GM12878 (cell line): ENCODE data around the gene STK38.

ENCODE experiments used
- ATF7 ChIP-seq: fragments of 450-650 bp; IDR thresholded peaks from 2 replicates; pipeline ENCODE4 v1.6.1; 2016; ENCODE audit warnings: low read depth, mild to moderate bottlenecking
- BRCA1 ChIP-seq: IDR thresholded peaks from 2 replicates; pipeline ENCODE4 v1.6.1; 2011; ENCODE audit warnings: low read depth, low read length, improper control_type of control experiment
- ELK1 ChIP-seq: IDR thresholded peaks from 2 replicates; pipeline ENCODE4 v1.6.1; 2012; ENCODE audit warnings: low read depth, low read length, improper control_type of control experiment
- EZH2 ChIP-seq: IDR thresholded peaks from 2 replicates; pipeline ENCODE4 v1.6.1; 2012; ENCODE audit warnings: low read depth, mild to moderate bottlenecking, control low read depth, inconsistent platforms, low read length, borderline replicate concordance; ENCODE audit not compliant: control insufficient read depth
- GATAD2B ChIP-seq: fragments of 450-650 bp; conservative IDR thresholded peaks from 2 replicates; pipeline ENCODE4 v1.6.1; 2017; ENCODE audit warnings: low read depth, mild to moderate bottlenecking, moderate library complexity
- JUNB ChIP-seq: IDR thresholded peaks from 2 replicates; pipeline ENCODE4 v1.6.1; 2016; ENCODE audit warnings: antibody characterized with exemption, mild to moderate bottlenecking
- POLR2AphosphoS5 ChIP-seq: IDR thresholded peaks from 2 replicates; pipeline ENCODE4 v1.6.1; 2011; ENCODE audit warnings: mild to moderate bottlenecking, low read length, inconsistent platforms
- POU2F2 ChIP-seq: IDR thresholded peaks from 3 replicates; pipeline ENCODE4 v1.6.1; 2011; ENCODE audit warnings: low read depth, mild to moderate bottlenecking, low read length, borderline replicate concordance
- RB1 ChIP-seq: fragments of 450-650 bp; formaldehyde crosslinking; IDR thresholded peaks from 2 replicates; pipeline ENCODE4 v1.6.1; 2017; ENCODE audit warnings: mild to moderate bottlenecking, borderline replicate concordance
- YY1 ChIP-seq: IDR thresholded peaks from 2 replicates; pipeline ENCODE4 v1.6.1; 2011; ENCODE audit warnings: low read depth, mild to moderate bottlenecking, low read length
- ZNF592 ChIP-seq: fragments of 450-650 bp; IDR thresholded peaks from 2 replicates; pipeline ENCODE4 v1.6.1; 2017; ENCODE audit warnings: mild to moderate bottlenecking, moderate library complexity
- TF ChIP-seq, protein P1 (sequence below), 3 experiments: IDR thresholded peaks in 2 of 3; conservative IDR thresholded peaks in 1 of 3; 2 replicates each; pipeline ENCODE4 v1.5.1; 2011; ENCODE audit warnings: low read depth in 3 of 3, low read length in 3 of 3, mild to moderate bottlenecking in 3 of 3, control low read depth in 2 of 3, moderate library complexity in 2 of 3, inconsistent platforms in 1 of 3, mixed read lengths in 1 of 3; ENCODE audit not compliant: control insufficient read depth in 2 of 3, insufficient read depth in 1 of 3; ENCODE audit errors: extremely low read depth in 1 of 3
- TF ChIP-seq, protein P2 (sequence below): IDR thresholded peaks from 2 replicates; pipeline ENCODE4 v1.6.1; 2012; ENCODE audit warnings: low read depth, low read length, improper control_type of control experiment

DNA sequence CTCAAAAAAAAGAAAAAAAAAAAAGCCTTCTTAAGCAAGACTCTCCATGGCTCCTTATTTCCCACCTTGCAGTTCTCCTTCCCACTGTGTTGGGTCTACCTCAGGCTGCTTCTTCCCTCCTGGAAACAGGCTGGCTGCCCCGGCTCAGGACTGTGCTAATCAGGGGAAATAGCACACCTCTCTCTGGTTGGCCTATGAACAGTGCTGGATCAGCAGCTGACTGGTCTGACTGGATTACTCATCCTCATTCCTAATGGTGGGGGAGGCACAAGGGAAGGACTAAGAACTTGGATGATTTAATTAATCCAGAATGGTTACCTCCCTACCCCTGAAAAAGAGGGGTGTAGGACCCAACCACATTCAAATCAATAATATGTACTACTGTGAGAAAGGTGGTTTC is 43.0 kb upstream of the STK38 start:
- TF ChIP-seq POLR2AphosphoS5 (no peak), ZNF592 (no peak), POU2F2 (no peak), RB1 (no peak), YY1 (no peak), ATF7 (no peak), GATAD2B (no peak), BRCA1 (no peak), ELK1 (no peak), EZH2 (no peak), JUNB (no peak)
- TF ChIP-seq, protein P1, sequence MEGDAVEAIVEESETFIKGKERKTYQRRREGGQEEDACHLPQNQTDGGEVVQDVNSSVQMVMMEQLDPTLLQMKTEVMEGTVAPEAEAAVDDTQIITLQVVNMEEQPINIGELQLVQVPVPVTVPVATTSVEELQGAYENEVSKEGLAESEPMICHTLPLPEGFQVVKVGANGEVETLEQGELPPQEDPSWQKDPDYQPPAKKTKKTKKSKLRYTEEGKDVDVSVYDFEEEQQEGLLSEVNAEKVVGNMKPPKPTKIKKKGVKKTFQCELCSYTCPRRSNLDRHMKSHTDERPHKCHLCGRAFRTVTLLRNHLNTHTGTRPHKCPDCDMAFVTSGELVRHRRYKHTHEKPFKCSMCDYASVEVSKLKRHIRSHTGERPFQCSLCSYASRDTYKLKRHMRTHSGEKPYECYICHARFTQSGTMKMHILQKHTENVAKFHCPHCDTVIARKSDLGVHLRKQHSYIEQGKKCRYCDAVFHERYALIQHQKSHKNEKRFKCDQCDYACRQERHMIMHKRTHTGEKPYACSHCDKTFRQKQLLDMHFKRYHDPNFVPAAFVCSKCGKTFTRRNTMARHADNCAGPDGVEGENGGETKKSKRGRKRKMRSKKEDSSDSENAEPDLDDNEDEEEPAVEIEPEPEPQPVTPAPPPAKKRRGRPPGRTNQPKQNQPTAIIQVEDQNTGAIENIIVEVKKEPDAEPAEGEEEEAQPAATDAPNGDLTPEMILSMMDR (IDR thresholded peaks at IDR 0.05 in 2 of 3, conservative IDR thresholded peaks at IDR 0.05 in 1 of 3; ENCODE audit: control insufficient read depth in 2 of 3, extremely low read depth in 1 of 3, insufficient read depth in 1 of 3, low read depth in 3 of 3, low read length in 3 of 3): no peak
- TF ChIP-seq, protein P2, sequence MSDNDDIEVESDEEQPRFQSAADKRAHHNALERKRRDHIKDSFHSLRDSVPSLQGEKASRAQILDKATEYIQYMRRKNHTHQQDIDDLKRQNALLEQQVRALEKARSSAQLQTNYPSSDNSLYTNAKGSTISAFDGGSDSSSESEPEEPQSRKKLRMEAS: no peak
